Measurements from ENCODE around the gene KCNIP1. TPM values are rescaled to one million over a fixed set of nuclear protein-coding genes. Genes with fewer than 3 reads are reported as not detected.

Gene KCNIP1
- total RNA-seq (ENCODE audit: low replicate concordance), result not detected in 2 replicates

GRCh38 chr5:170503990-170504596, at the start of gene KCNIP1:
KCNIP1 (plus strand) TSS chr5:170504020.

GRCh38 chr5:170783498-170784247, 279.9 kb downstream of the KCNIP1 start, which contains the start of gene GABRP:
GABRP (plus strand) TSS chr5:170783725; CDS start chr5:170788616, 4,891 bp downstream.

Other genes starting within 250 kb of the KCNIP1 start
- gene LCP2, start 206.2 kb upstream of the KCNIP1 start, total RNA-seq (ENCODE audit: low replicate concordance), result not detected in 2 replicates
- gene KCNMB1, start 114.7 kb upstream of the KCNIP1 start, total RNA-seq (ENCODE audit: low replicate concordance), result 0.08 TPM in 1 of 2 replicates, not detected in the other

All from smooth muscle cell of the coronary artery (primary cell).